ENCODE data around the gene OR2B2. TPM values are rescaled to one million over a fixed set of nuclear protein-coding genes. Genes with fewer than 3 reads are reported as not detected.
"Not testable (repeated sequence)": the region's sequence is repeated elsewhere in the genome, so short reads cannot be mapped to it uniquely, and the experiment has no call there.

Gene OR2B2
- total RNA-seq, result not detected in 2 replicates

DNA sequence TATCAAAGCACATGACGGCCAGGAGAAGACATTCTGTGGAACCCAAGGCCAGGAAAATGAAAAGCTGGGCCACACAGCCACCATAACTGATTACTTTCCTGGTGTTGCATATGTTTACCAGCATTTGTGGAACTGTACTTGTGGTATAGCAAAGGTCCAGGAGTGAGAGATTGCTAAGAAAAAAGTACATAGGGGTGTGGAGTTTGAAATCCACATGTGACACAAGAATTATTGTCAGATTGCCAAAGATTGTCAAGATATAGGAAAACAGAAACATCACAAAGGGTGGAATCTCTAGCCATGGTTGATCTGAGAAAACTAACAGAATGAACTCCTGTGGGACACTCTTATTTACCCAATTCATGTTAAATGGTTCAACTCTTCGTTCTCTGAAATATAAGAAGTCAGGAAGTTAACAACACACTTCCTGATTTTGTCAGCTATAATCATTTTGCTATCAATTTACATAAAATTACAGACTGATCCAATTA is at the start of gene OR2B2:
TSS of gene OR2B2 (minus strand) at position 441 of the 491 bp plus-strand sequence. CDS start at position 364, 77 bp downstream.
- Mint-ChIP-seq H3K9me3 (no peaks in the 10 kb centered on the region), H3K36me3 (ENCODE audit: low read depth) (no peaks in the 10 kb centered on the region), H3K4me3 (no peak within 1 kb of the TSS), H3K27me3 (no peaks in the 10 kb centered on the region), H3K27ac (no peak within 1 kb of the TSS), H3K4me1 (no peaks in the 10 kb centered on the region)
- intact Hi-C loops (cut with micrococcal nuclease), result no loop called here
- TF ChIP-seq, protein P1, sequence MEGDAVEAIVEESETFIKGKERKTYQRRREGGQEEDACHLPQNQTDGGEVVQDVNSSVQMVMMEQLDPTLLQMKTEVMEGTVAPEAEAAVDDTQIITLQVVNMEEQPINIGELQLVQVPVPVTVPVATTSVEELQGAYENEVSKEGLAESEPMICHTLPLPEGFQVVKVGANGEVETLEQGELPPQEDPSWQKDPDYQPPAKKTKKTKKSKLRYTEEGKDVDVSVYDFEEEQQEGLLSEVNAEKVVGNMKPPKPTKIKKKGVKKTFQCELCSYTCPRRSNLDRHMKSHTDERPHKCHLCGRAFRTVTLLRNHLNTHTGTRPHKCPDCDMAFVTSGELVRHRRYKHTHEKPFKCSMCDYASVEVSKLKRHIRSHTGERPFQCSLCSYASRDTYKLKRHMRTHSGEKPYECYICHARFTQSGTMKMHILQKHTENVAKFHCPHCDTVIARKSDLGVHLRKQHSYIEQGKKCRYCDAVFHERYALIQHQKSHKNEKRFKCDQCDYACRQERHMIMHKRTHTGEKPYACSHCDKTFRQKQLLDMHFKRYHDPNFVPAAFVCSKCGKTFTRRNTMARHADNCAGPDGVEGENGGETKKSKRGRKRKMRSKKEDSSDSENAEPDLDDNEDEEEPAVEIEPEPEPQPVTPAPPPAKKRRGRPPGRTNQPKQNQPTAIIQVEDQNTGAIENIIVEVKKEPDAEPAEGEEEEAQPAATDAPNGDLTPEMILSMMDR (IDR thresholded peaks at IDR 0.05), result no peak
- DNase-seq, result no peak
- ATAC-seq (ENCODE audit: low read depth), result no peak
- ChIA-PET CTCF (no interaction called here), POLR2A (no interaction called here)

GRCh38 chr6:27957516-27957915 is 45.3 kb upstream of the OR2B2 start:
- TF ChIP-seq, protein P1 (IDR thresholded peaks at IDR 0.05), result no peak
- Mint-ChIP-seq H3K4me1 (no peaks in the 10 kb centered on the region), H3K9me3 (no peaks in the 10 kb centered on the region), H3K36me3 (ENCODE audit: low read depth) (no peaks in the 10 kb centered on the region), H3K4me3 (no peak overlapping the region), H3K27me3 (peaks cover 7% of the 10 kb centered on the region), H3K27ac (no peak overlapping the region)
- ATAC-seq (ENCODE audit: low read depth) (no peak), DNase-seq (no peak)
- POLR2A ChIA-PET, result no interaction called here
- intact Hi-C loops (cut with micrococcal nuclease), result loop anchor here (10.0 kb wide), 1 partner anchor 107 kb away; no protein-coding TSS in a partner anchor
- CTCF ChIA-PET, result no interaction called here

- ATAC-seq (ENCODE audit: low read depth), result no peak
- CTCF ChIA-PET, result no interaction called here
- Mint-ChIP-seq H3K9me3 (no peaks in the 10 kb centered on the region), H3K27me3 (peaks cover 7% of the 10 kb centered on the region), H3K27ac (no peak within 1 kb of the TSS), H3K36me3 (ENCODE audit: low read depth) (no peaks in the 10 kb centered on the region), H3K4me3 (no peak within 1 kb of the TSS), H3K4me1 (no peaks in the 10 kb centered on the region)
- DNase-seq, result no peak
- intact Hi-C loops (cut with micrococcal nuclease), result loop anchor here (10.0 kb wide), 1 partner anchor 108 kb away; no protein-coding TSS in a partner anchor
- TF ChIP-seq, protein P1 (IDR thresholded peaks at IDR 0.05), result no peak
- POLR2A ChIA-PET, result no interaction called here
Observed at GRCh38 chr6:27956941-27957340, 44.7 kb upstream of the OR2B2 start, which contains the start of gene OR2B6. Gene OR2B6, plus strand, starts transcription at chr6:27957241. Its CDS starts 0 bp downstream, at chr6:27957241.

DNA sequence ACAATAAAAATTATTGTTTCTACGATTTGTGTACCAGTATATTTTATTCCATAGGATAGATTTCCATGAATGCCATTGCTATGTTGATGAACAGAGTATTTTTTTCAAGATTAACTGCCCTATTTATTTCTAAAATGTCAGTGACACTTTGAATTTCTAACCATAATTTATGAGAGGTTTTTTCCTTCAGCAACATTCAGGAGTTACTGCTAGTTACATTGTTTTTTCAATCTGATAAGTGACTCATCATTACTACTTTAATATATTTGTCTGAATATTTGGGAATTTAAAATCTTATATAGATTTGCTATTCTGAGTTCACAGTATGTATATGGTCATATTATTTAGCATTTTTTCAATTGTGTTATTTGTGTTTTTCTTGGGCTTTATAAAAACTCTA is 38.8 kb upstream of the OR2B2 start:
- ATAC-seq (ENCODE audit: low read depth) (no peak), DNase-seq (no peak)
- Mint-ChIP-seq H3K36me3 (ENCODE audit: low read depth) (no peaks in the 10 kb centered on the region), H3K9me3 (peaks cover 4% of the 10 kb centered on the region), H3K4me3 (no peak overlapping the region), H3K4me1 (no peaks in the 10 kb centered on the region), H3K27me3 (peaks cover 5% of the 10 kb centered on the region), H3K27ac (no peak overlapping the region)
- intact Hi-C loops (cut with micrococcal nuclease), result loop anchor here (10.0 kb wide), 1 partner anchor 114 kb away; no protein-coding TSS in a partner anchor
- TF ChIP-seq, protein P1 (IDR thresholded peaks at IDR 0.05), result no peak
- ChIA-PET POLR2A (no interaction called here), CTCF (no interaction called here)

GRCh38 chr6:27948237-27948636 is 36.0 kb upstream of the OR2B2 start:
- Mint-ChIP-seq H3K4me3 (no peak overlapping the region), H3K27me3 (no peaks in the 10 kb centered on the region), H3K4me1 (no peaks in the 10 kb centered on the region), H3K9me3 (peaks cover 6% of the 10 kb centered on the region), H3K36me3 (ENCODE audit: low read depth) (no peaks in the 10 kb centered on the region), H3K27ac (no peak overlapping the region)
- DNase-seq (no peak), ATAC-seq (ENCODE audit: low read depth) (no peak)
- intact Hi-C loops (cut with micrococcal nuclease), result no loop called here
- TF ChIP-seq, protein P1 (IDR thresholded peaks at IDR 0.05), result no peak
- CTCF ChIA-PET, result no interaction called here
- POLR2A ChIA-PET, result no interaction called here

DNA sequence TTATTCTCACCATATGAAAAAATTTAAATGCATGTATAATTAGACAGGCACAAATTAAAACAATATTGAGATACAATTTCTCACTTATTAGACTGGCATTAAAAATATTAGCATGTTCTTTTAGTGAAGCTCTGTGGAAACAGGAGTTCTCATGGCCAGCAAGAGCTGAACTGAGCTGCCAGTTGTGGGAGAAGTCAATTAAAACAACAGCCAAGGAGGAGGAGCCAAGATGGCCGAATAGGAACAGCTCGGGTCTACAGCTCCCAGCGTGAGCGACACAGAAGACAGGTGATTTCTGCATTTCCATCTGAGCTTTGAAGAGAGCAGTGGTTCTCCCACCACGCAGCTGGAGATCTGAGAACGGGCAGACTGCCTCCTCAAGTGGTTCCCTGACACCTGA is 30.9 kb upstream of the OR2B2 start:
- H3K27ac Mint-ChIP-seq; H3K27me3 Mint-ChIP-seq; ATAC-seq (ENCODE audit: low read depth); POLR2A ChIA-PET; DNase-seq; H3K9me3 Mint-ChIP-seq; CTCF ChIA-PET; H3K4me1 Mint-ChIP-seq; intact Hi-C loops (cut with micrococcal nuclease); H3K36me3 Mint-ChIP-seq (ENCODE audit: low read depth); H3K4me3 Mint-ChIP-seq: not testable (repeated sequence)

All from activated B cell treated with CpG ODN at 0.5 μM for 24 hours (primary cell).